BJ (cell line): Measurements from ENCODE around the gene GBF1. TPM values are rescaled to one million over a fixed set of nuclear protein-coding genes. Genes with fewer than 3 reads are reported as not detected.

Experiments
- CTCF ChIA-PET: fragments of 350-600 bp; formaldehyde crosslinking; extraction: SDS; loops from one replicate; lab custom pipeline; 2021; ENCODE audit warnings: antibody characterized with exemption, inconsistent platforms; lab: Yijun Ruan, JAX
- POLR2A ChIA-PET: fragments of 300-600 bp; sonication (Branson Sonifier 250); formaldehyde crosslinking; extraction: SDS; loops from one replicate; lab custom pipeline; 2021; ENCODE audit warnings: antibody characterized with exemption; lab: Charles Lee
- DNase-seq: peaks from one replicate; pipeline ENCODE4 v3.0.0-alpha.2; 2011; ENCODE audit warnings: low read depth
- H3K27me3 ChIP-seq: 2 replicates; pipeline ENCODE4 v1.6.0; 2011; ENCODE audit warnings: low read length; ENCODE audit not compliant: control insufficient read depth, insufficient read depth
- H3K36me3 ChIP-seq: 2 replicates; pipeline ENCODE4 v1.5.1; 2011; ENCODE audit warnings: low read length; ENCODE audit not compliant: control insufficient read depth, insufficient read depth
- H3K4me3 ChIP-seq: 2 replicates; pipeline ENCODE4 v1.5.1; 2011; ENCODE audit warnings: low read depth, mild to moderate bottlenecking, control low read depth, low read length
- polyA plus RNA-seq: library from polyadenylated mRNA; depleted of rRNA; stranded (reverse); fragments of >200 nt; gene quantifications from 2 replicates; pipeline ENCODE4 v1.2.3, GENCODE V29; 2011
- TF ChIP-seq, protein P1 (sequence below): IDR thresholded peaks from 2 replicates; pipeline ENCODE4 v1.5.1; 2011; ENCODE audit warnings: low read depth, mild to moderate bottlenecking, control low read depth, inconsistent platforms, low read length, moderate library complexity; ENCODE audit not compliant: insufficient read depth

The GBF1 gene
- polyA plus RNA-seq, 1 experiment, result 28.4 TPM

DNA sequence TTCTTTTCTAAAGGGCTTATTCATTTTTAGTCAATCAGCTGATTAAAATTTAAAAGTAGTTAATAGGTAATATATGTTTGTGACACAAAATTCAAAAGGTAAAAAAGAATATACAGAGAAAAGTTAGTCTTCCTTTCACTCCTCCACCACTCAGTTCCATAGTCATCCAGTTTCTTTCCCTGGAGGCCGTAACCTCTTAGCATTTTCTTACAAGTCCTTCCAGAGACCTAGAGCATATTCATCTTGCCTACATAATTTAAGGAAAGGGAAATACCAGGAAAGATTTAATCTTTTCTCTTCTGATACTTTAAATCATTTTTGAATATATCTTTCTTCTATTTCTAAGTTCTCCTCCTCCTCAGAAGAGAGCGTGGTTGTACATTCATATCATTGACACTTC lies 10.1 kb downstream of the GBF1 start:
- CTCF ChIA-PET, result no interaction called here
- TF ChIP-seq, protein P1, sequence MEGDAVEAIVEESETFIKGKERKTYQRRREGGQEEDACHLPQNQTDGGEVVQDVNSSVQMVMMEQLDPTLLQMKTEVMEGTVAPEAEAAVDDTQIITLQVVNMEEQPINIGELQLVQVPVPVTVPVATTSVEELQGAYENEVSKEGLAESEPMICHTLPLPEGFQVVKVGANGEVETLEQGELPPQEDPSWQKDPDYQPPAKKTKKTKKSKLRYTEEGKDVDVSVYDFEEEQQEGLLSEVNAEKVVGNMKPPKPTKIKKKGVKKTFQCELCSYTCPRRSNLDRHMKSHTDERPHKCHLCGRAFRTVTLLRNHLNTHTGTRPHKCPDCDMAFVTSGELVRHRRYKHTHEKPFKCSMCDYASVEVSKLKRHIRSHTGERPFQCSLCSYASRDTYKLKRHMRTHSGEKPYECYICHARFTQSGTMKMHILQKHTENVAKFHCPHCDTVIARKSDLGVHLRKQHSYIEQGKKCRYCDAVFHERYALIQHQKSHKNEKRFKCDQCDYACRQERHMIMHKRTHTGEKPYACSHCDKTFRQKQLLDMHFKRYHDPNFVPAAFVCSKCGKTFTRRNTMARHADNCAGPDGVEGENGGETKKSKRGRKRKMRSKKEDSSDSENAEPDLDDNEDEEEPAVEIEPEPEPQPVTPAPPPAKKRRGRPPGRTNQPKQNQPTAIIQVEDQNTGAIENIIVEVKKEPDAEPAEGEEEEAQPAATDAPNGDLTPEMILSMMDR, result no peak

GRCh38 chr10:102261196-102261595 lies 15.9 kb downstream of the GBF1 start:
- H3K4me3 ChIP-seq, result no peak overlapping the region
- CTCF ChIA-PET, result interaction anchor here (2.5 kb wide), 1 partner anchor 11 kb away, joined by 13 read pairs; no protein-coding TSS in a partner anchor
- DNase-seq, result no peak
- no peaks in the 10 kb centered on the region for H3K27me3 ChIP-seq
- TF ChIP-seq, protein P1, result no peak
- H3K36me3 ChIP-seq, result peaks cover 3% of the 10 kb centered on the region
- POLR2A ChIA-PET, result no interaction called here

More for the DNA sequence above, 10.1 kb downstream of the GBF1 start:
- peaks cover 1% of the 10 kb centered on the region; the same call in 1 of the 2 replicates for H3K36me3 ChIP-seq
- DNase-seq, result no peak
- POLR2A ChIA-PET, result no interaction called here
- no peaks in the 10 kb centered on the region for H3K27me3 ChIP-seq
- H3K4me3 ChIP-seq, result no peak overlapping the region

DNA sequence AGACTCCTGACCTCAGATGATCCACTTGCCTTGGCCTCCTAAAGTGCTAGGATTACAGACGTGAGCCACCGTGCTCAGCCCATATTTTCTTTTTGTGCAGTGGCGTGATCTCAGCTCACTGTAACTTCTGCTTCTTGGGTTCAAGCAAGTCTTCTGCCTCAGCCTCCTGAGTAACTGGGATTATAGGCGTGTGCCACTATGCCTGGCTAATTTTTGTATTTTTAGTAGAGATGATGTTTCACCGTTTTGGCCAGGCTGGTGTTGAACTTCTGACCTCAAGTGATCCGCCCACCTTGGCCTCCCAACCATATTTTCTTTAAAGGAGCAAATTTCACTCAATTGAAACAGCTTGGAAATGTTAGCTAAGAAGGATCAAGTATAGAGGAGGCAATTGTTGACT lies 16.5 kb downstream of the GBF1 start:
- ChIA-PET POLR2A (no interaction called here), CTCF (interaction anchor here (1.7 to 2.5 kb wide), 2 partner anchors 12 to 240 kb away, joined by 4 to 13 read pairs; partner anchors contain the start of gene ACTR1A)
- TF ChIP-seq, protein P1, result no peak
- DNase-seq, result no peak
- H3K36me3 ChIP-seq, result peaks cover 3% of the 10 kb centered on the region; the same call in 1 of the 2 replicates
- no peak overlapping the region for H3K4me3 ChIP-seq
- H3K27me3 ChIP-seq, result no peaks in the 10 kb centered on the region

GRCh38 chr10:102262744-102263370 lies 17.5 kb downstream of the GBF1 start:
- H3K36me3 ChIP-seq, result peaks cover 3% of the 10 kb centered on the region; the same call in 1 of the 2 replicates
- H3K4me3 ChIP-seq, result no peak overlapping the region
- no peaks in the 10 kb centered on the region for H3K27me3 ChIP-seq
- ChIA-PET CTCF (interaction anchor here (0.9 to 2.5 kb wide), 5 partner anchors 10 to 239 kb away, joined by 3 to 13 read pairs (median 4); partner anchors contain the start of gene ACTR1A), POLR2A (no interaction called here)
- TF ChIP-seq, protein P1, result no peak
- no peak for DNase-seq

DNA sequence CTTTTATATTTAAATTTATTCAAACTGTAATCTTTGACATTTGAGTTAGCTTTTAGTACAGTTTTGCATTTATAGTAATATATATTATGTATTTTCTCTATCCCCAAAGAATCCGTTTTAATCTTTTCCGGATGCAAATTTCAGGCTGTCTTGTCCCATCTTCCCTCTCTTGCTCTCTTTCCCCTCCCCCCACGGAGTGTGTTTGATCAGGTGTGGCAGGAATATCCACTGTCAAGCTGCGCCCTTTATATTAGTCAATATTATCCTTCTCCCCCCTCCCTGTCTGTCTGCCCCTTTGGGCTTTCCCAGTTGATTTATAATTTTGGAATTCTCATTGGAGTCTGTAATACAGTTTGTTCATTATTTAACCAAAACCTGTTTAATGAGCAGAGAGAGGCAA lies 19.0 kb downstream of the GBF1 start:
- no peaks in the 10 kb centered on the region for H3K27me3 ChIP-seq
- H3K36me3 ChIP-seq, result peaks cover 3% of the 10 kb centered on the region; the same call in 1 of the 2 replicates
- TF ChIP-seq, protein P1, result no peak
- H3K4me3 ChIP-seq, result no peak overlapping the region
- DNase-seq, result no peak
- POLR2A ChIA-PET, result no interaction called here
- CTCF ChIA-PET, result interaction anchor here (0.6 to 0.7 kb wide), 2 partner anchors 15 to 34 kb away, joined by 3 read pairs; no protein-coding TSS in a partner anchor
